GM19023 (cell line): ENCODE measurements around the gene TSPAN15.
A peak's percentile ranks its signal among the peaks of the same experiment; 100 is the strongest.

Source experiments
- ATAC-seq: cut with Tn5 transposase; IDR thresholded peaks from one replicate; pipeline ENCODE4 v1.9.1; 2021; ENCODE audit warnings: mild to moderate bottlenecking, moderate library complexity; ENCODE audit not compliant: unreplicated experiment

TSPAN15 gene

DNA sequence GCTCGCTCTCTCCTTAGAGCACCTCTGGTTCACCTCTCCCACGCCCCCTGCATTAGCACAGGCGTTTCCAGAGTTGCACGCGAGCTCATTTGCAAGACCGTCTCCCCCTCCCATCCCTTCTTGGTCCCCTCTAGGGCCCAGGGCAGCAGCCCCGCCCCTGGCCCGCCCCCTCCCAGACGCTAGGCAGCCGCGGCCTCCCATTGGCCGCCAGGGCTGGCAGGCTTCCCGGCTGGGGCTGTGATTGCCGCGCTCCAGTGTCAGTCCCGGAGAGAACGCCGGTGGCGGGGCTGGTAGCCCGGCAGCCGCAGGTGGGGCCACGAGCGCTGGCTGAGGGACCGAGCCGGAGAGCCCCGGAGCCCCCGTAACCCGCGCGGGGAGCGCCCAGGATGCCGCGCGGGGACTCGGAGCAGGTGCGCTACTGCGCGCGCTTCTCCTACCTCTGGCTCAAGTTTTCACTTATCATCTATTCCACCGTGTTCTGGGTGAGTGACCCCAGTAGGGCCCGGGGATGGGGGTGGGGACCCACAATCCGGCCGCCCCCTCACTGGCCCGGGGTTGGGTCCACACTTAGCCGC, at the start of gene TSPAN15:
Gene TSPAN15 (plus strand): TSS at position 257 of the 575 bp plus-strand sequence. CDS start 130 bp downstream, at position 387.
- peak; percentile 93 for ATAC-seq

DNA sequence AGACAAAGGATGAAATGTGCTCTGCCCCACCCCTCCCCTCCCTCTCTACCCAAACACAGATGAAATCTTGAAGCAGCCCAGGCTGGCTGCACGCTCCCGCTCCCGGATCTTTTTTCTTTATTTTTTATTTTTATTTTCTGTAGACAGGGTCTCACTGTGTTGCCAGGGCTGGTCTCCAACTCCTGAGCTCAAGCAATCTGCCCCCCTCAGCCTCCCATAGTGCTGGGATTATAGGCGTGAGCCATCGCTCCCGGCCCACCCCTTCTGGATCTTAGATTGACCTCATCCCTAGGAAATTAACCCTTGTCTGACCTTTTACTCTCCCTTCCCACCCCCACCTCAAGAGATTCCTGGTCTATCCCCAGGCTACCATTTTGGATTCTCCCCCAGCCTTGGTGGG, 48.9 kb upstream of the TSPAN15 start:
- ATAC-seq = no peak

GRCh38 chr10:69403066-69403465, 48.2 kb upstream of the TSPAN15 start:
- ATAC-seq = no peak

GRCh38 chr10:69403519-69403918, 47.7 kb upstream of the TSPAN15 start:
- no peak for ATAC-seq

DNA sequence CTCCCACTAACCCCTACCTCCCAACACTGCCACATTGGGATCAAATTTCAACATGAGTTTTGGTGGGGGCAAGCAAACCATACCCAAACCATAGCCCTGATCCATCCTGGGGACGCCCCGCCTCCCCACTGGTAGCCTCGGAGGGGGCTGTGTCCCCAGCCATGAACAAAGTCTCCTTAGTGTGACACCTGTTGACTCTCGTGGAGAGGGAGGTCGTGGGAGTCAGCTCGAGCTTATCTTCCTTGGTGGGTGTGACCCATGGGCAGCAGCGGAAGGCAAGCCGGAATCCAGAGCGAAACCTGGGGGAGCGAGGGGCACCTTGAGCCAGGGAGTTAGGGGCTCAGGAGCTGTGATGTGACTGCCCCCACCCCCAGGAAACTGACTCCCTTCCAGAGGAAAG, 46.5 kb upstream of the TSPAN15 start:
- ATAC-seq = no peak

GRCh38 chr10:69405221-69405620, 46.0 kb upstream of the TSPAN15 start:
- no peak for ATAC-seq

GRCh38 chr10:69406302-69406811, 44.9 kb upstream of the TSPAN15 start:
- no peak for ATAC-seq

- no peak for ATAC-seq
These were observed 44.3 kb upstream of the TSPAN15 start for GRCh38 chr10:69406816-69407580.

GRCh38 chr10:69407621-69408301, 43.5 kb upstream of the TSPAN15 start:
- no peak for ATAC-seq

GRCh38 chr10:69408318-69409175, 42.7 kb upstream of the TSPAN15 start:
- peak; percentile 83 for ATAC-seq

DNA sequence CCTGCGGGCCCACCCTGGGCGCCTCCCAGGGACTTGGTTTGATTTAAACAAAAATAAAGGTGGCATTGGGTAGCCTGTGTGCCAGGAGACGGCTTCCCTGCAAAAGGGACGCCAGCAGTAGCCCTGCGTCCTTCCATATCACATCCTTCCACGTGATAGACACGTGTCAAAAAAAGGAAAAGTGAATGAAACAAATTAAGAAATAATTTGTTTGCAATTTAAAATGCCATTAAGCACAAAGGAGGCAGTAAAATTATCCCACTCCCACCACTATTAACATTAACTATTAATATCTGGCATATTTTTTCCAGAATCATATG, 42.1 kb upstream of the TSPAN15 start:
- ATAC-seq = no peak

DNA sequence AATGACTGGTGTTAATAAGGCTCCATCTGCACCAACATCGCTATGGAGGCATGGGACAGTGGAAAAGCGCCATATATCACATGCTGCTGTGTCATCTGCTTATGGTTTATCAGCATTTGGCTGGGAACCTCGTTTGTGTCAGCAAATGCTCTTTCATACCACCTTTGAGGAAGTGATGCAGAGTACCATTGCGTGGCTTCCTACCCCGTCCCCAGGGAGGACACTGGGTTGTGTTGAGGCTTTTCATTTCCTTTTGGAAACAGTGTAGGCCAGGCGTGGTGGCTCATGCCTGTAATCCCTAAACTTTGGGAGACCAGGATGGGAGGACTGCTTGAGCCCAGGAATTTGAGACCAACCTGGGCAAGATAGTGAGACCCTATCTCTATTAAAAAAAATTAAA, 41.3 kb upstream of the TSPAN15 start:
- no peak for ATAC-seq

DNA sequence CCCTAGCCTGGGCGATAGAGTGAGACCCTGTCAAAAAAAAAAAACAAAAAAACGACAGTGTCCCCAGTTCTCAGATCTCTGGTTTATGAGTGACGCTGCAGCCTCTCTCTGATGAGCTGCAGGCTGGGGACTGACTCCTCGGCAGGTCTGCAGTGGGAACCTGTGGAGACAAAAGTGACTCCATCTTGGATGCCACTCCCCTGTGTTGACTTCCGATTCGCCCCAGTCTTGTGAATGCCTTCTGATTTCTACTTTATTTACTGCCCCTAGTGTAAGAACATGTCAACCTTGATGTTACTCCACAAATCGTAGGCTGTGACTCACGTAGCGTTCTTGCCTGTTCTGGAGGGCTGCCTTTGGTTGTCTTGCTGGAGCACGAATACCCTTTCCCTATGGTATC, 40.8 kb upstream of the TSPAN15 start:
- ATAC-seq = no peak

DNA sequence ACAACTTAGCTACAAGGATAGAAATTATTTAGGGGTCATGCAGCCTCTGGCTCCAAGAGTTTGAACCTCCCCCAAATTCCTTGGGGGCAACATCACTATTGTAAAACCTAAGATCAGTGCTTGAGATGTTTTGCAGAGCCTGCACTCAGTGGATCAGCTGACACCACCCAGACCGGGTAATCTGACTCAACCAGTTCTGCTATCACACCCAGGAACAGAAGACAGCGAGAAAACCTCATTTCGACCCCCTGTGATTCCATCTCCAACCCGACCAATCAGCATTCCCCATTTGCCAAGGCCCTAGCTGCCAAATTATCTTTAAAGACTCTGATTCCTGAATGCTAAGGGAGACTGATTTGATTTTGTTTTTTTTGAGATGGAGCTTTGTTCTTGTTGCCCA, 39.8 kb upstream of the TSPAN15 start:
- no peak for ATAC-seq

- no peak for ATAC-seq
These were observed 39.0 kb upstream of the TSPAN15 start for GRCh38 chr10:69412232-69412790.

- no peak for ATAC-seq
These were observed 37.9 kb upstream of the TSPAN15 start for GRCh38 chr10:69413221-69413865.

GRCh38 chr10:69414036-69415018, 36.9 kb upstream of the TSPAN15 start:
- no peak for ATAC-seq

GRCh38 chr10:69415049-69415448, 36.2 kb upstream of the TSPAN15 start:
- no peak for ATAC-seq

DNA sequence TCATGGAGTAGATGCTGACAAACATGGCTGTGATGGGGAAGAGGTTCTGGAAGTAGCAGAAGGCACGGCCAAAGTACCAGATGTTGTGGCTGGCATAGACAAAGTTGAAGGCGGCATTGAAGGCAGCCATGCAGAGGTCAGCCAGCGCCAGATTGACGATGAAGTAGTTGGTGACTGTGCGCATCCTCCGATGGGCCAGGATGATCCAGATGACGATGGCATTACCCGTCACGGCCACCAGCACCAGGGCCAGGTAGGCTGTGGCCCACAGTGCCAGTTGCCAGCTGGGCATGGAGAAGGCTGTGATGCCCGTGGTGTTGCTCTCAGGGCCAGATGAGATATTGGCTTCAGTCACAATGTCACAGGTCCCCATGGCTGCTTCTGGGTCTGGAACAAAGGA, 35.3 kb upstream of the TSPAN15 start:
- no peak for ATAC-seq
